CD14-positive monocyte (primary cell): ENCODE measurements around the gene RBBP4. TPM values are rescaled to one million over a fixed set of nuclear protein-coding genes. Genes with fewer than 3 reads are reported as not detected.
"Not testable (repeated sequence)": the region's sequence is repeated elsewhere in the genome, so short reads cannot be mapped to it uniquely, and the experiment has no call there.

Experiments
- DNase-seq, 3 donors: peaks; one replicate each; pipeline ENCODE4 v3.0.0-alpha.2; 2011 to 2022
- H2AFZ ChIP-seq: 2 replicates; pipeline ENCODE4 v1.6.0; 2012; ENCODE audit warnings: mild to moderate bottlenecking, low read depth, low read length, inconsistent platforms; ENCODE audit not compliant: insufficient read depth, poor library complexity, severe bottlenecking
- H3K27ac ChIP-seq, 2 donors: 1 replicate in 1 of 2; 2 replicates in 1 of 2; pipeline ENCODE4 v1.5.1; 2012 to 2013; ENCODE audit warnings: low read length in 2 of 2, control low read depth in 1 of 2, inconsistent platforms in 1 of 2, low read depth in 1 of 2, mild to moderate bottlenecking in 1 of 2
- H3K27me3 ChIP-seq, 2 donors: one replicate each; pipeline versions ENCODE4 v1.6.0 to v1.6.1; 2011 to 2013; ENCODE audit warnings: low read length in 2 of 2; ENCODE audit not compliant: control insufficient read depth in 2 of 2, insufficient read depth in 2 of 2
- H3K36me3 ChIP-seq, 2 donors: replicated peaks in 1 of 2; 1 replicate in 1 of 2; 2 replicates in 1 of 2; pipeline versions ENCODE4 v1.5.1 to v1.6.1; 2012 to 2013; ENCODE audit warnings: low read length in 2 of 2, control low read depth in 1 of 2, inconsistent platforms in 1 of 2, mild to moderate bottlenecking in 1 of 2; ENCODE audit not compliant: insufficient read depth in 2 of 2, control insufficient read depth in 1 of 2
- H3K4me1 ChIP-seq, 2 donors: 1 replicate in 1 of 2; 2 replicates in 1 of 2; pipeline versions ENCODE4 v1.5.1 to v1.6.1; 2012 to 2013; ENCODE audit warnings: low read length in 2 of 2, control low read depth in 1 of 2, inconsistent platforms in 1 of 2, mild to moderate bottlenecking in 1 of 2, moderate library complexity in 1 of 2; ENCODE audit not compliant: insufficient read depth in 2 of 2, control insufficient read depth in 1 of 2
- H3K4me2 ChIP-seq: replicated peaks from 2 replicates; pipeline ENCODE3; 2012; ENCODE audit warnings: low read length, moderate library complexity, mild to moderate bottlenecking; ENCODE audit not compliant: poor library complexity, severe bottlenecking; ENCODE audit errors: extremely low read depth
- H3K4me3 ChIP-seq, 3 experiments: fragments of 200-600 bp in 1 of 3; sonication (generic) in 1 of 3; replicated peaks in 1 of 3; 1 replicate in 2 of 3; 2 replicates in 1 of 3; pipeline ENCODE4 v1.5.1; 2011 to 2013; ENCODE audit warnings: low read length in 3 of 3, mild to moderate bottlenecking in 3 of 3, control low read depth in 2 of 3, low read depth in 2 of 3, inconsistent platforms in 1 of 3, moderate library complexity in 1 of 3
- H3K79me2 ChIP-seq: 2 replicates; pipeline ENCODE4 v1.6.0; 2012; ENCODE audit warnings: mild to moderate bottlenecking, control low read depth, inconsistent platforms, low read length, moderate library complexity; ENCODE audit not compliant: insufficient read depth
- H3K9ac ChIP-seq: 2 replicates; pipeline ENCODE4 v1.6.0; 2017; ENCODE audit warnings: low read length, mild to moderate bottlenecking; ENCODE audit not compliant: insufficient read depth, poor library complexity, severe bottlenecking
- H3K9me3 ChIP-seq, 2 donors: replicated peaks in 1 of 2; 1 replicate in 1 of 2; 2 replicates in 1 of 2; pipeline versions ENCODE4 v1.5.1 to v1.6.1; 2012 to 2013; ENCODE audit warnings: low read length in 2 of 2, control low read depth in 1 of 2; ENCODE audit not compliant: control insufficient read depth in 1 of 2, insufficient read depth in 1 of 2
- H4K20me1 ChIP-seq: 2 replicates; pipeline ENCODE4 v1.6.0; 2012; ENCODE audit warnings: mild to moderate bottlenecking, low read length, control low read depth, moderate library complexity; ENCODE audit not compliant: insufficient read depth
- H3K27ac Mint-ChIP-seq, 7 donors: one replicate each; pipeline ENCODE4 v1.8.0; 2020; ENCODE audit warnings: mild to moderate bottlenecking in 7 of 7, mixed read lengths in 7 of 7, moderate library complexity in 6 of 7, inconsistent platforms in 2 of 7
- H3K27me3 Mint-ChIP-seq, 3 donors: one replicate each; pipeline ENCODE4 v1.8.0; 2021 to 2022; ENCODE audit warnings: low read depth in 3 of 3, mild to moderate bottlenecking in 3 of 3, mixed read lengths in 3 of 3, moderate library complexity in 3 of 3, inconsistent platforms in 1 of 3
- H3K36me3 Mint-ChIP-seq, 2 donors: one replicate each; pipeline ENCODE4 v1.8.0; 2020; ENCODE audit warnings: mixed read lengths in 2 of 2, inconsistent platforms in 1 of 2, mild to moderate bottlenecking in 1 of 2
- H3K4me1 Mint-ChIP-seq: one replicate; pipeline ENCODE4 v1.8.0; 2020; ENCODE audit warnings: mild to moderate bottlenecking, mixed read lengths
- H3K4me3 Mint-ChIP-seq, 2 donors: one replicate each; pipeline ENCODE4 v1.8.0; 2020; ENCODE audit warnings: mild to moderate bottlenecking in 2 of 2, mixed read lengths in 2 of 2, moderate library complexity in 1 of 2
- H3K9me3 Mint-ChIP-seq, 7 donors: one replicate each; pipeline ENCODE4 v1.8.0; 2020 to 2022; ENCODE audit warnings: mixed read lengths in 7 of 7, mild to moderate bottlenecking in 6 of 7, moderate library complexity in 6 of 7, inconsistent platforms in 2 of 7
- CTCF ChIP-seq: fragments of 200-600 bp; IDR thresholded peaks from one replicate; pipeline ENCODE4 v1.8.0; 2022; ENCODE audit warnings: antibody characterized with exemption, mild to moderate bottlenecking
- WGBS: methylation state at CpG from one replicate; pipeline ENCODE4 v1.1.5; 2013; ENCODE audit warnings: missing lambda C conversion rate; ENCODE audit not compliant: insufficient coverage; 5-methylcytosine and 5-hydroxymethylcytosine counted together
- intact Hi-C, 2 donors: fragments of 100-400 bp; cut with micrococcal nuclease; formaldehyde crosslinking; loops; one replicate each; pipeline versions ENCODE4 v1.15.0 to v1.15.1; 2023
- polyA plus RNA-seq, 3 donors: library from polyadenylated mRNA; depleted of rRNA in 1 of 3; unstranded in 2 of 3; stranded (reverse) in 1 of 3; fragments of 300-500 nt in 2 of 3; fragments of >200 nt in 1 of 3; fragmentation: Illumina TruSeq in 2 of 3; gene quantifications; 1 replicate in 2 of 3; 2 replicates in 1 of 3; pipeline ENCODE4 v1.2.3, GENCODE V29; 2012 to 2021

RBBP4 gene
- polyA plus RNA-seq, 3 donors = 60.6 to 307 (median 274) TPM

GRCh38 chr1:32695098-32695904, 44.3 kb downstream of the RBBP4 start:
- peak in 2 of 3 donors; percentile 29 to 35 for DNase-seq
- Mint-ChIP-seq H3K27me3 (peaks cover 2 to 5% (median 3%) of the 10 kb centered on the region in 3 donors), H3K4me3 (no peak overlapping the region), H3K4me1 (peaks cover 17% of the 10 kb centered on the region), H3K9me3 (peaks cover 0 to 2% (median 0%) of the 10 kb centered on the region in 7 donors), H3K27ac (no peak overlapping the region), H3K36me3 (peaks cover 0 to 2% of the 10 kb centered on the region in 2 donors)
- peak overlapping the region in 1 of 3 experiments; percentile 18 for H3K4me3 ChIP-seq
- WGBS = 38% methylated on average over 12 of the region's 17 CpGs
- peaks cover 13 to 19% of the 10 kb centered on the region in 2 donors for H3K4me1 ChIP-seq
- no peaks in the 10 kb centered on the region for H3K27me3 ChIP-seq
- H3K36me3 ChIP-seq = no peaks in the 10 kb centered on the region
- peak overlapping the region; percentile 34 for H3K4me2 ChIP-seq
- TF ChIP-seq CTCF = no peak
- H3K27ac ChIP-seq = no peak overlapping the region
- H3K9me3 ChIP-seq = no peaks in the 10 kb centered on the region
- H3K9ac ChIP-seq = no peak overlapping the region
- intact Hi-C loops = no loop called here
- peak overlapping the region; percentile 75 for H2AFZ ChIP-seq
- no peaks in the 10 kb centered on the region for H4K20me1 ChIP-seq
- no peaks in the 10 kb centered on the region for H3K79me2 ChIP-seq

- no peak for TF ChIP-seq CTCF
- Mint-ChIP-seq H3K9me3 (peaks cover 0 to 2% (median 0%) of the 10 kb centered on the region in 7 donors), H3K27ac (no peak overlapping the region), H3K4me3 (no peak overlapping the region), H3K4me1 (peaks cover 17% of the 10 kb centered on the region), H3K36me3 (peaks cover 0 to 2% of the 10 kb centered on the region in 2 donors), H3K27me3 (peaks cover 2 to 8% (median 3%) of the 10 kb centered on the region in 3 donors)
- intact Hi-C loops = no loop called here
- Histone ChIP-seq H3K9ac (no peak overlapping the region), H3K4me1 (peaks cover 13 to 19% of the 10 kb centered on the region in 2 donors), H4K20me1 (no peaks in the 10 kb centered on the region), H3K36me3 (no peaks in the 10 kb centered on the region), H3K27ac (no peak overlapping the region), H3K79me2 (no peaks in the 10 kb centered on the region), H3K9me3 (no peaks in the 10 kb centered on the region), H3K4me3 (no peak overlapping the region), H3K4me2 (no peak overlapping the region), H2AFZ (no peak overlapping the region), H3K27me3 (no peaks in the 10 kb centered on the region)
- DNase-seq = no peak
- WGBS = 94% methylated on average over 8 of the region's 9 CpGs
These were observed 45.0 kb downstream of the RBBP4 start for GRCh38 chr1:32696041-32696440.

GRCh38 chr1:32696996-32697395, 46.0 kb downstream of the RBBP4 start:
- H3K4me3 ChIP-seq, H3K4me2 ChIP-seq, H3K9me3 Mint-ChIP-seq, H3K4me3 Mint-ChIP-seq, H3K9ac ChIP-seq, H3K27ac ChIP-seq, H4K20me1 ChIP-seq, H3K9me3 ChIP-seq, intact Hi-C loops, H3K27ac Mint-ChIP-seq, H3K79me2 ChIP-seq, H3K36me3 ChIP-seq, H3K36me3 Mint-ChIP-seq, H2AFZ ChIP-seq, DNase-seq, H3K27me3 ChIP-seq: not testable (repeated sequence)
- WGBS = 93% methylated on average over 7 of the region's 8 CpGs
- H3K4me1 ChIP-seq = peaks cover 14 to 24% of the 10 kb centered on the region in 2 donors
- H3K27me3 Mint-ChIP-seq = peaks cover 7 to 13% (median 12%) of the 10 kb centered on the region in 3 donors
- peaks cover 22% of the 10 kb centered on the region for H3K4me1 Mint-ChIP-seq
